Left ventricle myocardium superior (tissue), 1 donor: ENCODE results near the gene NXN. TPM values are rescaled to one million over a fixed set of nuclear protein-coding genes. Genes with fewer than 3 reads are reported as not detected.
"Not testable (repeated sequence)": the region's sequence is repeated elsewhere in the genome, so short reads cannot be mapped to it uniquely, and the experiment has no call there.

Source experiments
- ATAC-seq: fragments of 200-7000 bp; cut with Tn5 transposase; one replicate; pipeline ENCODE4 v1.9.1; 2020; ENCODE audit warnings: mild to moderate bottlenecking, moderate library complexity
- DNase-seq: peaks from one replicate; pipeline ENCODE4 v3.0.0-alpha.2; 2020
- intact Hi-C: fragments of 100-400 bp; cut with micrococcal nuclease; formaldehyde crosslinking; loops from one replicate; pipeline ENCODE4 v1.11.0; 2022
- total RNA-seq: library from RNA; stranded (reverse); fragmentation: NEBNext Ultra II Directional; extraction: Animal tissue kit (Norgen Biotek cat#: 25700); gene quantifications from one replicate; pipeline ENCODE4 v1.2.1, GENCODE V29; 2021
- donor health status: DM: no; HTN: yes; CAD: no; lungs with severe emphysema.

NXN gene
- total RNA-seq, 1 donor from 2014 or later = 18.9 TPM

DNA sequence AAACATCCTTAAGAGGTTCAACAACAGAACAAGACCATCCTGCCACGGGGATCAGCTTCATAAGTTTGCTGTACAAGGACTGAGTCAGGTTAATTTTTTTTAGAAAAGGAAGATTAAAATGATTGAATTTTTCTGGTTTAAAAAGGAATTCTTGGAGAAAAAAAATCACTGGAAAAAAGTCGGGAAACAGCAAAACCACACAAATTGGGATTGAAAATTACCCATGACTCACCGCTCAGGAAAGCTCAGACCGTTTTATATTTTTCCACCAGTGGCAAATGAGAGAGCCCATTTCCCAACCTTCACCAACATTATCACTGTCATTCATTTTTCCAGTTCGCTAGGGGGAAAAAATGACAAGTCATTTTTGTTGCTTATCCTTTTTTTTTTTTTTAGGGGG, 150.8 kb downstream of the NXN start:
- ATAC-seq = no peak
- intact Hi-C loops = no loop called here
- DNase-seq = no peak

DNA sequence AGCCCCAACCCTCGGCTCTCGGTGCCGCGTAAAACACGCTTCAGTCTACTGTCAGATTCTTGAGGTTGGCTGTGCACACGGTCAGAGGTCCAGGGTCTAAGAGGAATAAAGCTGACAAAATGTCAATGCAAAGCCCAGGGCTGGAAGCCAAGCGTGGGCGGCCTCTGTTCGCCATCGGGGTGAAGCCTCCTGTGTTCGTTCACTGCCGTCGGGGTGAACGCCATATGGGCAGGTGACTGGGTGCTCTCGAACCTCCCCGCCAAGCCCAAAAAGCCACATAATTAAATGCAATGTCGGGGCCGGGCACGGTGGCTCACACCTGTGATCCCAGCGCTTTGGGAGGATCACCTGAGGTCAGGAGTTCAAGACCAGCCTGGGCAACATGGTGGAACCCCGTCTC, 152.8 kb downstream of the NXN start:
- ATAC-seq = no peak
- intact Hi-C loops = no loop called here
- DNase-seq = no peak

DNA sequence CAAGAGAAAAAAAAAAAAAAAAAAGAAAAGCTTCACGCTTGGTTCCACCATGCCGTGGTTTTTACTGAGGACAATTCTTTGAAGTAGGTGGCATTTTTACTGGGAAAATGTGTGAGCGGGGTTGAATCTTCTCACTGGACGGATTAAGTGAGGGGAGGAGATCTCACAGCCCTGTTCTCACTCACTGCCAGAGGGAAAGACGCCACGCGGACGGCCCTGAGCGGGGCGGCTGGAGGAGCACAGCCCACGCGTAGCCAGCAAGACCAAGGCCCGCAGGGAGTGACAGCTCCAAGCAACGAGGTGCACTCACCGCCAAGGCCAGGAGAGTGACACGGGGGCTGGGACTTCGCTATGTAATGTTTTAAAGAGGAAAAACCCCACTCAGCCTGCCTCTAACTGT, 154.4 kb downstream of the NXN start:
- ATAC-seq = no peak
- DNase-seq = no peak
- intact Hi-C loops = no loop called here

DNA sequence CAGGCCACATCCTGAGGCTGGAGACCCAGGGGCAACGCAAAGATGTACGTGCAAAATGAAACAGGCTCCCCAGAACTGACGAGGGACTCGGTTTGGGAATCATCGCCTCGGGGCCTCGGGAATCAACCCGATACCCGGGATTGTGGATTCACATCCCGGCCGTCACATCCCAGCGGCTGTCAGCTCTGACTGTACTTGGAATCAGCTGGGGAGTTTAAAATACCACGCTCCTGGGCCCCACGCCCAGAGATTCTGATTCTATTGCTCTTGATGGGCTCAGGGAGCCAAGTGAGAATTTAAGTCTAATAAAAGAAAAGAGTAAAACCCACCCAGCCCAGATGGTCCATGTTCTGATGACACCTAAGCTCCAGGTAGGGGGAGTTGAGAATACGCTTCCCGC, 155.2 kb downstream of the NXN start:
- peak; percentile 48 for ATAC-seq
- intact Hi-C loops = no loop called here
- DNase-seq = no peak

DNA sequence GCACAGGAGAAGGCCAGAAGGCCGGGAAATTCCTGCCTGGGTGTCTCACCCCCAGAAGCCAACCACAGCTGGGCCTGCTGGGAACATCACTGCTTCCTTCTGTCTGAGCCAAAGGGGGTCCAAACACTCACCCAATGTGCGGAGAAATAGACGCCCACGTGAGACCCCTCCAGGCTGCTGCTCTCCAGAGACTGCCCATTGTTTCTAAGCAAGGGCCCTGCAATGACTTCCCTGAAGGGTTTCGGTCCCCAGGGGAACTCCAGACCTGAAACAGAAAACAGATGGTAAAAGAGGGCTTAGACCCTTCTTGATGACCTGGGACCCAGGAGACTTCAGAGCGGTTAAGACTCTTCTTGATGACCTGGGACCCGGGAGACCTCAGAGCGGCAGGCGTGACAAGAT, 156.1 kb downstream of the NXN start:
- no peak for ATAC-seq
- intact Hi-C loops = no loop called here
- DNase-seq = no peak

DNA sequence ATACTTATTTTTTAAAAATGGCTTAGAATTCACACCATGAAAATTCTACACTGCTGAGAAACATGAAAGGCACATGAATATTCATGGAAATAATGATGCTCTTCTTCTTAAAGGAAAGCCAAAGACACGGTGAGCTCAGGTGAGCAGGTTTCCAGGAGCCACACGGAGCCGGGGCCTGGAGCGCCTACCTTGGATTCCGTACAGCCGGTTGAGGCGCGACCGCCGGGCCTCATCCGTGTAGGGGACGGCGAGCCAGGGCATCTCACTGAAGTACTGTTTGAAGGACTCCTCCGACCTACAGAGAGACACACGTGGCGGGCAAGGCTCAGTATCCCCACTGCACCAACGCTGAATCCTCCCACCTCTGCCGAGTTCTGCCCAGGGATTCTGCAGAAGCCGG, 160.3 kb downstream of the NXN start:
- ATAC-seq (no peak), DNase-seq (no peak)
- intact Hi-C loops = no loop called here

DNA sequence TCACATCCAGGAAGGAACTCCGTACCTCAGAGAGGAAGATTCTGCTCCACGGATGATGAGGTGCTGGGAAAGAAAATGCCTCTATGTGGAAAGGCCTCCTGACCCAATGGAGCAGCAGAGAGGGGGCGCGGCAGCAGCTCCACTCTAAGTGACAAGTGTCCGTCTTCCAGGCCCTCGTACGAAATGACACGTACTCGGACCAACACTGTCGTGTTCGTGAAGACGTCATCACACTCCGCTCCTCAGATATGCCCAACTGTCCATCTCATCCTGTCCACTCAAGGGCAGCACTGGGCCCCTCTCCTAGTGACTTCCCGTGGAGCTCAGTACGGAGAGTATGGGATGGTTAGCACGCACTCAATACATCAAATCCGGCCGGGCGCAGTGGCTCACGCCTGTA, 165.2 kb downstream of the NXN start:
- ATAC-seq = no peak
- intact Hi-C loops = no loop called here

DNA sequence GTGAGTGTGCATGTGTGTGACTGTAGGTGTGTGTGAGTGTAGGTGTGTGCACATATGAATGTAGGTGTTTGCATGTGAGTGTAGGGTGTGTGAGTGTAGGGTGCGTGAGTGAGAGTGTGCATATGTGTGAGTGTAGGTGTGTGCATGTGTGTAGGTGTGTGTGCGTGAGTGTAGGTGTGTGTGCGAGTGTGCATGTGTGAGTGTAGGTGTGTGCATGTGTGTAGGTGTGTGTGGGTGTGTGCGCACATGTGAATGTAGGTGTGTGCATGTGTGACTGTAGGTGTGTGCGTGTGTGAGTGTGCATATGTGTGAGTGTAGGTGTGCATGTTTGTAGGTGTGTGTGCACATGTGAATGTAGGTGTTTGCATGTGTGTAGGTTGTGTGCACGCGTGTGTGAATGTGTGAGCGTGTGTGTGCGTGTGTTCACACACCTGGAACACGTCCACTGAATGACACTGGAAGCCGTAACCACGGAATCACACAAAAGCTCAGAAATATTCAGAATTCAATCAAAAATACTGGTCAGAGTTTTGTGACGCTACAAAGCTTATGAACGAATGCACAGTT, 166.9 kb downstream of the NXN start:
- intact Hi-C loops = no loop called here
- DNase-seq (no peak), ATAC-seq (no peak)

More for the DNA sequence above, 165.2 kb downstream of the NXN start:
- no peak for DNase-seq

DNA sequence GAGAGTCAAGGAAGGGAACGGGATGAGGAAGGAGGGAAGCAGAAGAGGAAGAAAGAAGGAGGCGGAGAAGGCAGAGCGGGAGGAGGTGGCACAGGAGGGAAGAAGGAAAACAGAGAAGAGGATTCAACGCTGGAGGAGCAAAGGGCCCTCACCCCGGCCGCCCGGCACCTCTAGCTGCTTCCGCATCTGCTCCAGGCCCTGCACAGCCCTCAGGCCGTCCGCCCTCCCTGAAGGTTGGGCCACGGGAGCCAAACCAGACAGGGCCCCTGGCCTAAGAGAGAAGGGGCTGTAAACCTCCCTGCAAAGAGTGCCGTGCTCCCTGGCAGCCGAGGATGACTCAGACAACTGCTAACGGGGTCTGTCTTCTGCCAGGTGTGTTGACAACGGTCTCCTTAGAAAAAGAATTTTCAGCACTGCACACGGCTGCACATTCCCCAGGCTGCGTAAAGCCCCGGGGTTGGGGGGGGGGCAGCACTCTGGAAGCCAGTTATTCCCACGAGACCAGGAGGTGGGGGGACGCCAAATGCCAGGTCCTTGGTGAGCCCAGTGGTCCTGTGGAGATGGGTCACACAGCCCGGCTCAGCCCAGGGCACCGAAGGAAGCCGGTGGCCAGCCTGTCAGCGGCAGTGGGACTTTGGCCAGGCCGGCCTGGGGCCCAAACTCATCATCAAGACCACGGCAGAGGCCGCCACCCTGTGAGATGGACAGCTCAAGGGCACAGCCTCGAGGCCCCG, 168.4 kb downstream of the NXN start:
- intact Hi-C loops = no loop called here
- DNase-seq (no peak), ATAC-seq (no peak)

DNA sequence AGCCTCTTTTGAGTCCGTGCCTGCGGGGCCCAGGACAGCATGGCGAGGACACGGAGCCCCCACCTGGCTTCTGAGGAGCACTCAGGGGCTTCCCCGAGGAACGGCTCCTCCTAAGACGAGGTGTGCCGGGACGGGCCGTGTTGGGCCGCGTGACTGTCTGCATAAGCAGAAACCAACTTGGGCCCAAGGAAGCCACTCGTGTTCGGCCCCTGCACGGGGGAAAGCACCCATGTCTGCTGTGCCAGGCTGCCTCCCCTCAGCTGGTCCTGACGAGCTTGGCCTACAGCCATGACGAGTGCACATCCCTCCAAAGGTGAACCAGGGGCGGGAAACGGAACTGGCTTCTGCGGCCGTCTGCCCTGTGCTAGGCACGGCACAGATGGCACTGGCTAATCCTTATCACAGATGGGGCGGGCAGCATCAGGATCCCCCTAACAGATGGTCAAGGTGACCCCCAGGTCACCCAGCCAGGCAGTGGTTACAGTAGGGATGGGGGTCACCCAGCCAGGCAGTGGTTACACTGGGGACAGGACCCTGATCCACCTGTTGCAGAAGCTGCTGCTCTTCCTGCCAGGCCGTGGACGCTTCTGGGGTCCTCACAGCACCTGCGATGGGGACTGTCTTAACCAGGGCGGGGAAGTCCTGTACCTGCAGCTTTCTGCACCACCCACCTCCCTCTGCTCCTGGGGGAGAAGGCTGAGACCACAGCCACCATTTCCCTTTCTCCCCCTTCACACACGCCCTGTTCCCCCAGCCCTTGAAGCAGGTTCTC, 171.9 kb downstream of the NXN start:
- DNase-seq (no peak), ATAC-seq (no peak)
- intact Hi-C loops = no loop called here

DNA sequence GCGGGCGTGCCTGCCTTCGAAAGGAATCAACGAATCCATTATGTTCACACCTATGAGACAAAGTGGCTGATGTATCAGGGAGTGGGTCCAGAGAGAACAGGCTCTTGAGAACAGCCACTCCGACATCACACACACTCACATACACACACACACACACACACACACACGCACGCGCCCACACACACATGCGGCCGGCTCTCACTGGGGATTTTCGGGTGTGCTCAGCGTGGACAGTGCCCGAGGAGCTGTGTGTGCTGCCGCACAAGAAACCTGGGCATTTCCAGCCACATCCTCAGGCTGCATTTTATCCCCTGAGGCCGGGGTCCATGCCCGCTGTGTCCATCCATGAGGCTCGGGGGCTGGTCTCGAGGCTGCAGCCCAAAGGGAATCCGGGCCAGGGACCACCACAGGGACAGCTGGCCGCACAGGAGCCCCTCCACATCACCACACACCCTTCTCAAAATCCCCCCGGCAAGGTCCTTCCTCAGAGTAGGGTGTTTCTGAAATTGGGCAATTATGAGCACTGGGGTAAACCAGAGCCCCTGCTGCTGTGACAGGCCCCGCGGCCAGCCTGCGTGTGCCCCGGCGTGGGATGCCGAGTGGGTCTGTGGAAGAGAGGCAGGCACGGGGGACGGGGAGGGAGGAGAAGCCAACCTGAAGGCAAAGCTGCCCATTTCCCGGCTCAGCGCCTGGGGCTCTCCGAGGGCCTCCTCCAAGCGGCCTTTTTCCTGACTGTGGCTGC, 172.6 kb downstream of the NXN start:
- ATAC-seq = no peak
- intact Hi-C loops = no loop called here
- no peak for DNase-seq

DNA sequence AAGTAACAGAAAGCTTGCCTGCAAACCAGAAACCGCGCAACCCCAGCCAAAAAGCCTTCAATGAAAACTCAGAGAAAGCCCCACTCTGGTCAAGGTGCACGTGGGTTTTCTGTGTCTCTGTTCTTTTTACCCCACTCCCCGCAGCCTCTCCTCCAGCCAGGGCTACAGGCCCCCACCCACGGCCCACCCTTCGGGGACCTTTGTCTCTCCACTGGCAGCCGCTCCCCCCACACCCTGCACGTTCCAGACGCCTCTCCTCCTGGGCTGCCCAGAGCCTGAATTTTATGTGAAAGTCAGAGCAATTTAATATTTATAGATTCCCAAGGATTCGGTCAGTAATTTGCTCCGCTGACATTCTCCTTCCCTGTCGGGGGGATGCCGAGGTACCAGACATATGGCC, 173.2 kb downstream of the NXN start:
- ATAC-seq = no peak
- DNase-seq = no peak
- intact Hi-C loops = no loop called here

DNA sequence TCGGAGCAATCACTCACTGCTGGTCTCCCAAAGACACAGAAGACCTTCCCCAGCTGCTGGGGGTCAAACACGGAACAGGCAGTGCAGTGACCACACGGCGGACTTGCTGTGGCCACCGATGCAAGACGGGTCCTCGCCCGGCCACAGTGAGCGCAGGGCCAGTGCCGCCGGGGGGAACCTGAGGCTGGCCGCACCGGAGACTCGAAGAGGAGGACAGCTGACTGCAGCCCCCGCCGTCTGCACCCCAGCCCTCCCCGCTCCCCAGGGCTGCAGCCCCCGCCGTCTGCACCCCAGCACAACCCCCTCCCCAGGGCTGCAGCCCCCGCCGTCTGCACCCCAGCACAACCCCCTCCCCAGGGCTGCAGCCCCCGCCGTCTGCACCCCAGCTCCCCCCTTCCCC, 173.7 kb downstream of the NXN start:
- DNase-seq, intact Hi-C loops, ATAC-seq: not testable (repeated sequence)

DNA sequence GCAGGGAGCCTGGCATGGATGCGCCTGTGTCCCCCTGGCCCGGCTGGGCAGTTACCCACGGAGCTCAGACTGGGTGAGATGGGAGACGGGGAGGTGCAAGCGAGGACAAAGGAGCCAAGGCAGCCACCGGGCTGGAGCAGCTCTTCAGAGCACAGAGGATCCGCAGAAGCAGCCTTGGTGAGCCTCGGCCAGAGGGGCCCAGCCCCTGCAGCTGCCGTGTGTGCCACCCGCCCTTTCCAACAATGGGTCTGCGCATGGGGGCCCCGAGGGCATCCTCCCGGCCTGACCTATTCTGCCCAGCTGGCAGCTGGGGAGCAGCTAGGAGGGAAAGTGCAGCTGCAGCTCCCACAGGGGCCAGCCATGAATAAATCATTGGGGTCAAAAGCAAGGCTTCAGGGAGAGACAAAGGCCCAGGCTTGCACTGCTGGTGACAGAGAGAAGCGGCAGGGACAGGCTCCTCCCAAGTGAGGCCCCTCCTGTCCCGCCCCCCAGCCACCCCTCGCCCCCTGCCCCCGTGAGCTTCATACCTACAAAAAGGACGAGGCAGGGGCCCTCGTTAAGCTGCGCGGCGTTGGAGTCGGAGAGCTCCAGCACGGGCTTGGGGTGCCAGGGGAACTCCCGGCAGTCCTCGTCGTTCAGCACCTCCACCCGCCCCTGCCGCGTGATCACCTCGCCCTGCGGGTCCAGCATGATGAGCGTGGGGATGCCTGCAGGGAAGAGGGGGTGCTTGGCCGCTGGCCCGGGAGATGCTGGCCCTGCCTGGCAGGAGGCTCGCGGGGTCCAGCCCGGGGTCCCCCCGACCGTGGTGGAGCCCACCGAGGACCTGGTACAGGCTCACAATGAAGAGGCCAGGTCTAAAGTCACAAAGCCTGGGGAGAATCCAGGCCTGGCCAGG, 174.8 kb downstream of the NXN start:
- DNase-seq (no peak), ATAC-seq (no peak)
- intact Hi-C loops = no loop called here

DNA sequence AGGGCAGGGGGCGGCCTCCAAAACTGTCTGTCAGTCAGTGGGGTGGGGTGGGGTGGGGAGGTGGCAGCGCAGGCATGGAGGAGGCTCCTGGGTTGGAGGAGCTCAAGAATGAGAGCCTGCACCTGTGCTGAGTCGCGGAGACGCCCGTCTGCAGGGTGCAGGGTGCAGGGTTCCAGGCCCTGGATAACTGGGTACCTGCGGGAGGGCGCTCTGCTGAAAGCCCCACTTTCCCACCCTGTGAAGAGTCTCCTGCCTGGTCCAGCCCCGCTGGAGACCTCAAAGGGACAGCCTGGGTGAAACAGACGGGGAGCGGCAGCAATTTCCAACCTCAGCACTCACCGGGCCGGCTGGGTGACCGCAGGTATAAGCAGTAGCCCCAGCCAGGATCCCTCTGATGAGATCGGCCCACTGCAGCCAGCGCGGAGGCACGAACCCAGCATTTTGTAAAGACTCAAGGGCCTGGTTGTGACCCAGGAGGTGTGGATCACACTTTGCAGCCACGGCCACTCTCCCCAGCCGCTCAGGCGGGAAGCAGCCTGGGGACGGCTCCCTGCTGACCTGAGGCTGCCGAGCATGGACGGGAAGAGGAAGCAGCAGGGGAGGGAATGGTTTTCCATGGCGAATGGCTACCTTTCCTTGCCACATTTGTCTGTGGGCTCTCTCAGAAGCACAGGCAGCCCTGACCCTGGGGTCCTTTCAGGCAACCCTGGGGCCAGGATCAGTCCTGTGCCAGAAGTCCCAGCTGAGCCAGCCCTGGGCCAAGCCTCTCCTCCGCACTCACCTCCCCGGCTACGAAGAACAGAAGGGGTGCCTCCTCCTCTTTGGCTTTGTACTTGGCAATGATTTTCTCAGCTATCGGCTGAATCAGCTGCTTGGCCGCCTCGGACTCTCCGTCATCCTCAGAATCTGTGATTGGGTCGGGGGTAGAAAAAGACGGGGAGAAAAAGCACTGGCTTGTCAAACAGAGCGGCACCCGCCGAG, 176.4 kb downstream of the NXN start:
- intact Hi-C loops = no loop called here
- DNase-seq (no peak), ATAC-seq (no peak)

DNA sequence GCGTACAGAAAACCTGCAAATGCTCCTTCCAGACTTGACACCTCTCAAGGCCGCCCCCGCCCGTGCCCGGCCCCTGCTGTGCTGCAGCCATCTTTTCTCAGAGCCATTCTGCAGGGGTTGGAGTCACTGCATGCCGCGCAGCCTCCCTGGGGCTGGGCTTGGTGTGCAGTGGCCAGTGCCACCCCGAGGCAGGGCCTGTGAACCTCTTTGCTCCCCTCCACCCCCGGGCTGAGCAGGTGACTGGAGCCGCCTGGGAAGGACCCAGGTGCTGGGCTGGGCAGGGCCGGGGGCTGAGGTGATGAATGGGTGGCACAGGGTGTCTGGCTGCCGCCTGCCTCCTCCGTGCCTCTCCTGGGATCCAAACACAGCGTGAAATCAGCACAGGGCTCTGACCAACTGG, 177.1 kb downstream of the NXN start:
- ATAC-seq (peak; percentile 20), DNase-seq (no peak)
- intact Hi-C loops = no loop called here

DNA sequence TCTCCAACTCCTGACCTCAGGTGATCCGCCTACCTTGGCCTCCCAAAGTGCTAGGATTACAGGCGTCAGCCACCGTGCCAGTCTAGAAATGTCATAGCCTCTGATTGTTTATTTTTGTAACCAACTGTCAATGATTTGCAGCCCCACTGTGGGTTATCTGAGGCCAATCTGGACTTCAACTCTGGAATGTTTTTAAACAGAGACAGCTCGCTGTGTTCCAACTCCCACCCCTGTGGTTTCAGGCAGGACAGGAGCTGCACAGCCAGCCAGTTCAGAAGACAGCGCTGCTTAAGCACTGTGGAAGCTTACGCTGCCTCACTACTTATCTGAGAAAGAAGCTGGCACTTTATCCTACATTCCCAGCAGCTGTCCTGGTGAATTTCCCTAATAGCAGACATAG, 177.9 kb downstream of the NXN start:
- no peak for ATAC-seq

More for the DNA sequence above, 177.9 kb downstream of the NXN start:
- no peak for DNase-seq
- intact Hi-C loops = no loop called here
